ENCODE results near the gene HBZ. TPM values are rescaled to one million over a fixed set of nuclear protein-coding genes. Genes with fewer than 3 reads are reported as not detected.

The HBZ gene
- total and polyA plus RNA-seq, 2 experiments from 2014 or later, result 0.28 TPM; not detected in 1

DNA sequence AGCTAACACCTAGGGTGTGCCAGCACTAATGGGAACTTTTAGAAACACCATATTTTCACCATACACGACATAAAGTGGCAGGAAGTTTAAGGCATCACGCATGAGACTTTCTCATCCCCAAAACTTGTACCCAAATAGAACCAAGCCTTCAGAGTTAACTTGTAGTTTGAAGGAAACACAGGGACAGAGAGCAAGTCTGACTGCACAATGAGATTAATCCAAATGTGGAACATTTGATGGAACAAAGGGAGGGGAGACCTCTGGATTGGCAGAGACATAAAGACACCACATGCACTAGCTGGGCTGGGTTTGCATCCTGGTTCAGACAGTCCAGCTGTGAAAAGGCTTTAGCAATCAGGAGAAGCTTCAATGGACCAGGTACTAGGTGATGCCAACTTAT, 38.1 kb upstream of the HBZ start:
- no peak for DNase-seq (ENCODE audit: low spot score)
- Histone ChIP-seq H3K27ac (no peak overlapping the region), H3K27me3 (no peaks in the 10 kb centered on the region), H3K36me3 (replicated peaks; ENCODE audit: insufficient read depth, low read depth) (no peaks in the 10 kb centered on the region), H4K20me1 (ENCODE audit: insufficient read depth, poor library complexity, severe bottlenecking) (no peaks in the 10 kb centered on the region), H3K9me2 (replicated peaks; ENCODE audit: insufficient read depth) (no peaks in the 10 kb centered on the region), H2AFZ (no peak overlapping the region), H3K9me3 (ENCODE audit: low read depth) (no peaks in the 10 kb centered on the region), H3K4me3 (no peak overlapping the region), H3K79me2 (no peaks in the 10 kb centered on the region), H3K4me2 (no peak overlapping the region), H3K4me1 (ENCODE audit: insufficient read depth) (no peaks in the 10 kb centered on the region)
- WGBS (ENCODE audit: low lambda C conversion rate, missing lambda C conversion rate), result 93% methylated on average over 2 of the region's 2 CpGs
- no peak for TF ChIP-seq CTCF (IDR thresholded peaks at IDR 0.05; ENCODE audit: poor library complexity)
- no peak for TF ChIP-seq EZH2phosphoT487 (IDR thresholded peaks at IDR 0.05; ENCODE audit: low read depth, severe bottlenecking, unreplicated experiment)
- no peak for TF ChIP-seq EZH2 (IDR thresholded peaks at IDR 0.05; ENCODE audit: borderline replicate concordance)

DNA sequence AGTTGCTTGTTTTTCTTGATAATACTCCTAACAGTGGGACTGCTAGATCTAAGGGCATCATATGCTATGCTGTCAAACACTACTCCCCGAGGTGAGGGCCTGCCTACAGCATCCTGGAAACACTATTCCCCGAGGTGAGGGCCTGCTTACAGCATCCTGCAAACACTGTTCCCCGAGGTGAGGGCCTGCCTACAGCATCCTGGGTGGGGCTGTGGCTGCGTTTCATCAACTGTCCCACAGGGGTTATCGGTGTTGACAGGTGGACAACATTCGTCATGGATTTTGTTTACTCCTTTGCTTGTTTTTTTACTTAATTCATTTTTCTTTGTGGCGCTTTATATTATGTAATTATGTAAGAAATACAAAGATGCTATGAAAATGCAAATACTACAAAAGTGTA, 36.4 kb upstream of the HBZ start:
- 82% methylated on average over 7 of the region's 7 CpGs for WGBS (ENCODE audit: low lambda C conversion rate, missing lambda C conversion rate)
- no peak overlapping the region for H3K4me3 ChIP-seq
- no peaks in the 10 kb centered on the region for H3K36me3 ChIP-seq (replicated peaks; ENCODE audit: insufficient read depth, low read depth)
- no peaks in the 10 kb centered on the region for H4K20me1 ChIP-seq (ENCODE audit: insufficient read depth, poor library complexity, severe bottlenecking)
- H3K27ac ChIP-seq, result no peak overlapping the region
- H3K27me3 ChIP-seq, result no peaks in the 10 kb centered on the region
- no peaks in the 10 kb centered on the region for H3K9me2 ChIP-seq (replicated peaks; ENCODE audit: insufficient read depth)
- no peaks in the 10 kb centered on the region for H3K79me2 ChIP-seq
- no peak overlapping the region for H2AFZ ChIP-seq
- no peaks in the 10 kb centered on the region for H3K9me3 ChIP-seq (ENCODE audit: low read depth)
- TF ChIP-seq EZH2 (IDR thresholded peaks at IDR 0.05; ENCODE audit: borderline replicate concordance) (no peak), CTCF (IDR thresholded peaks at IDR 0.05; ENCODE audit: poor library complexity) (no peak), EZH2phosphoT487 (IDR thresholded peaks at IDR 0.05; ENCODE audit: low read depth, severe bottlenecking, unreplicated experiment) (no peak)
- DNase-seq (ENCODE audit: low spot score), result no peak
- no peak overlapping the region for H3K4me2 ChIP-seq
- no peaks in the 10 kb centered on the region for H3K4me1 ChIP-seq (ENCODE audit: insufficient read depth)

GRCh38 chr16:117379-118365, 34.8 kb upstream of the HBZ start:
- no peaks in the 10 kb centered on the region for H4K20me1 ChIP-seq (ENCODE audit: insufficient read depth, poor library complexity, severe bottlenecking)
- H3K27ac ChIP-seq, result no peak overlapping the region
- no peak overlapping the region for H3K4me3 ChIP-seq
- H2AFZ ChIP-seq, result no peak overlapping the region
- H3K27me3 ChIP-seq, result no peaks in the 10 kb centered on the region
- no peak overlapping the region for H3K4me2 ChIP-seq
- WGBS (ENCODE audit: low lambda C conversion rate, missing lambda C conversion rate), result 82% methylated on average over 19 of the region's 19 CpGs
- TF ChIP-seq EZH2 (IDR thresholded peaks at IDR 0.05; ENCODE audit: borderline replicate concordance) (no peak), CTCF (IDR thresholded peaks at IDR 0.05; ENCODE audit: poor library complexity) (peak; percentile 59)
- H3K9me3 ChIP-seq (ENCODE audit: low read depth), result no peaks in the 10 kb centered on the region
- no peaks in the 10 kb centered on the region for H3K79me2 ChIP-seq
- no peaks in the 10 kb centered on the region for H3K36me3 ChIP-seq (replicated peaks; ENCODE audit: insufficient read depth, low read depth)
- no peaks in the 10 kb centered on the region for H3K4me1 ChIP-seq (ENCODE audit: insufficient read depth)
- peak; percentile 74 for DNase-seq (ENCODE audit: low spot score)
- no peaks in the 10 kb centered on the region for H3K9me2 ChIP-seq (replicated peaks; ENCODE audit: insufficient read depth)

Data from hepatocyte (in vitro differentiated cells).